RKO (cell line): Measurements from ENCODE around the gene CPEB1.
"Not testable (repeated sequence)": the region's sequence is repeated elsewhere in the genome, so short reads cannot be mapped to it uniquely, and the experiment has no call there.

ENCODE experiments used
- DNase-seq: peaks from one replicate; pipeline ENCODE4 v3.0.0-alpha.2; 2016; ENCODE audit warnings: low spot score

CPEB1 gene

GRCh38 chr15:82513587-82513986 lies 133.6 kb downstream of the CPEB1 start:
- not testable (repeated sequence) for DNase-seq

- DNase-seq = not testable (repeated sequence)
Observed at GRCh38 chr15:82507693-82508092, 139.5 kb downstream of the CPEB1 start.

DNA sequence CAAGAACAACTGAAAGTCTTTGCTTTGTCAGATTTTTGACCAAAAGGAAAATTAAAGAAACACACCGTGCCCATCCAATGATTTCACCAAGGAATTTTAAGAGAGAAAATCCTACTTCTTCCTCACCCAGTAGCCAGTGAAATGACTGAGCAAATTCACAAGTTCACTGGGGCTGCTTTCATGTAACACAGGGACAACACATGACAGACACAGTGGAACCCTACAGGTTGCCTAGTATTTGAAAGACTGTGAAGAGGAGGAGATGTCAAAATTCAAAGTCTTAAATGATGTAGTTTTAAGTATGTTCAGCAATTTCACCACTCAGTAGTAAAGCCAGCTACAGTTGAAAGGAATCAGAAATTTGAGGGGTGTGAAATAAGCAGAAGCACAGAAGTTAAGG lies 140.1 kb downstream of the CPEB1 start:
- DNase-seq = not testable (repeated sequence)

- DNase-seq = not testable (repeated sequence)
Observed at GRCh38 chr15:82505842-82506241, 141.3 kb downstream of the CPEB1 start.

- DNase-seq = not testable (repeated sequence)
Observed at GRCh38 chr15:82504074-82504473, 143.1 kb downstream of the CPEB1 start.

DNA sequence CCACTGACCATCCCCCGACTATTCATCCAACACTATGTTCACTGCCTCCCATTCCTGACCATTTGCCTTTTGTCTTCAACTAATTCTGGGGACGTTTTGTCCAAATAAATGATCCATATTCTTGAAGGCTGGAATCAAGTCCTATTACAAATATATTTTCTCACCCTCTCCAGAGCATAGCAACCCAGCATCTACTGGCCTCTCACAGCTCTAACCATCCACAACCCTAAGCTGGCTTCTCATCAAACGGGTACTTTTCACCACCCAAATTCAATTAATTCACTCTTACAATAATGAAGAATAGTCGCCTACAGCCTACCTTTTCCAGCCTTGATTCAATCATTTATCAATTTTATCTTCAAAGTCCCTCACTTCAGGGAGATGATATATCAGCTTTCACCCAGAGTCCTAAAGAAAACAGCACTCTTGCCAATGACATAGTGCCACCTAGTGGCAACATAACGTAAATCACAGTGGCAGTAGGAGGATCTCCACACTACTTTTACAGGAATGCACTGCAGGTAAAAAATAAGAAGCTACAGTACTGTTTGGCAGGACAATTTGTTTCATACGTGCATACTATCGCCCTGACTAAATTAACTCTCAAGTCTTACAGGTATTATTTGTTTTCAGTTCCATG lies 144.3 kb downstream of the CPEB1 start:
- not testable (repeated sequence) for DNase-seq

DNA sequence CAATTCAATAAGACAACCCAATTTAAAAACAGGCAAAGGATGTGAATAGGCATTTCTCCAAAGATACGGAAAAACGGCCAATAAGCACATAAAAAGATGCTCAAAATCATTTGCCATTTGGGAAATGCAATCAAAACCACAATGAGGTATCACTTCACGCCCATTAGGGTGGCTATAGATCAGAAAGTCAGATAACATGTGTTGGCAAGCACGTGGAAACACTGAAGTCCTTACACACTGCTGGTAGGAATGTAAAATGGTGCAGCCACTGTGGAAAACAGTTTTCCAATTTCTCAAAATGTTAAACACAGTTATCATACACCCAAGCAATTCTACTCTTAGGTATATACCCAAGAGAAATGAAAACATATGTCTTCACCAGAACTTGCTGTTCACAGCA lies 146.4 kb downstream of the CPEB1 start:
- not testable (repeated sequence) for DNase-seq

DNA sequence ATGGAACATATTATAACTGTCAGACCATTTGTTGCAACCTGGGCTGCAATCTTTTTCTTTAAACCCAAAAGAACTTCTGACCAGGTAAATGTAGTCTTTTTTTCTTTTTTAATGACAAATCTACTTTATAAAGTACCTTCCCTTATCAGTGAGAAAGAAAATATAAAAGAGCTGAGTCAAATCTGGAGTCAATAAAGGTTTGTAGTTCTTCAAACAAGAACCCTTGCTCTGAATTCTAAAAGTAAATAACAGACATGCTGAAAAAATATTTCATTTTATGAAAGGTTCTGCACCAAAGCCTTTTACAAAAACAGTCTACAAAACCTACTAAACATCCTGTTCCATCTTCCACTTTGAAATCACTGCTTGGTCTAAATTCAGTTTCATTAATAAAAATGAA lies 149.2 kb downstream of the CPEB1 start:
- not testable (repeated sequence) for DNase-seq
